A549 (cell line): ENCODE data around the gene PIP4K2B. TPM values are rescaled to one million over a fixed set of nuclear protein-coding genes. Genes with fewer than 3 reads are reported as not detected.

Experiments used
- ATAC-seq, 2 experiments: fragments of 200-7000 bp in 1 of 2; fragments of >200 bp in 1 of 2; cut with Nextera tagmentation in 1 of 2; cut with Tn5 transposase in 1 of 2; 3 replicates each; pipeline versions ENCODE4 v1.8.0 to v1.9.1; 2018 to 2020; ENCODE audit warnings: mild to moderate bottlenecking in 1 of 2, moderate library complexity in 1 of 2
- CTCF ChIA-PET: fragments of 300-600 bp; sonication (Branson Sonifier 250); formaldehyde crosslinking; extraction: SDS; loops from one replicate; lab custom pipeline; 2021; ENCODE audit warnings: antibody characterized with exemption, inconsistent platforms; lab: Yijun Ruan, JAX
- POLR2A ChIA-PET: fragments of 350-600 bp; formaldehyde crosslinking; extraction: SDS; loops from one replicate; lab custom pipeline; 2021; ENCODE audit warnings: antibody characterized with exemption, inconsistent platforms; lab: Yijun Ruan, JAX
- DNase-seq, 2 experiments: peaks; one replicate each; pipeline versions ENCODE4 v3.0.0 to v3.0.0-alpha.2; 2011 to 2016; ENCODE audit warnings: low read depth in 1 of 2, low spot score in 1 of 2
- FAIRE-seq: peaks from 2 replicates; lab custom pipeline; 2011; peaks lifted over from hg19 to GRCh38; lab: Jason Lieb, UNC
- H3K27ac ChIP-seq, 2 experiments: fragments of >200 bp; sonication (Bioruptor Twin); formaldehyde crosslinking; 3 replicates each; pipeline ENCODE4 v1.5.1; 2016 to 2017
- H3K4me1 ChIP-seq: fragments of >200 bp; sonication (Bioruptor Twin); formaldehyde crosslinking; 3 replicates; pipeline ENCODE4 v1.6.1; 2016
- H3K4me2 ChIP-seq: fragments of >200 bp; sonication (Bioruptor Twin); formaldehyde crosslinking; 3 replicates; pipeline ENCODE4 v1.6.1; 2016
- H3K4me3 ChIP-seq: fragments of >200 bp; sonication (Bioruptor Twin); formaldehyde crosslinking; 3 replicates; pipeline ENCODE4 v1.5.1; 2016
- H3K9me3 ChIP-seq: fragments of >200 bp; sonication (Bioruptor Twin); formaldehyde crosslinking; 3 replicates; pipeline ENCODE4 v1.6.1; 2016
- BCL3 ChIP-seq: fragments of >200 bp; sonication (Bioruptor Twin); formaldehyde crosslinking; IDR thresholded peaks from 3 replicates; pipeline ENCODE4 v1.6.1; 2016
- BHLHE40 ChIP-seq: IDR thresholded peaks from 2 replicates; pipeline ENCODE4 v1.6.1; 2012; ENCODE audit warnings: low read depth, low read length, inconsistent platforms
- CBX2 ChIP-seq: fragments of 200-600 bp; sonication (generic); IDR thresholded peaks from 2 replicates; pipeline ENCODE4 v1.6.1; 2016; ENCODE audit warnings: low read depth, mild to moderate bottlenecking, borderline replicate concordance
- CEBPB ChIP-seq, 2 experiments: fragments of >200 bp in 1 of 2; sonication (Bioruptor Twin) in 1 of 2; formaldehyde crosslinking in 1 of 2; IDR thresholded peaks; 2 replicates each; pipeline ENCODE4 v1.6.1; 2012 to 2016
- CHD2 ChIP-seq: fragments of 150-350 bp; IDR thresholded peaks from 2 replicates; pipeline ENCODE4 v1.6.1; 2014; ENCODE audit warnings: low read length; ENCODE audit not compliant: partially characterized antibody
- E2F6 ChIP-seq: IDR thresholded peaks from 2 replicates; pipeline ENCODE4 v1.6.1; 2012; ENCODE audit warnings: low read depth, borderline replicate concordance
- EHF ChIP-seq: fragments of 250-450 bp; sonication (Bioruptor Pico); IDR thresholded peaks from 2 replicates; pipeline ENCODE4 v1.5.0; 2020; ENCODE audit warnings: mild to moderate bottlenecking
- ESRRA ChIP-seq: fragments of 150-350 bp; IDR thresholded peaks from 2 replicates; pipeline ENCODE4 v1.6.1; 2014; ENCODE audit warnings: mild to moderate bottlenecking, low read length, borderline replicate concordance
- GATA3 ChIP-seq: IDR thresholded peaks from 2 replicates; pipeline ENCODE4 v1.6.1; 2012; ENCODE audit warnings: borderline replicate concordance
- HDAC2 ChIP-seq: fragments of 200-600 bp; sonication (generic); IDR thresholded peaks from 2 replicates; pipeline ENCODE4 v1.6.1; 2016
- HOXA7 ChIP-seq: fragments of 250-450 bp; sonication (Bioruptor Pico); IDR thresholded peaks from 2 replicates; pipeline ENCODE4 v1.5.0; 2020; ENCODE audit warnings: mild to moderate bottlenecking, moderate library complexity
- HOXB13 ChIP-seq: fragments of 250-450 bp; sonication (Bioruptor Pico); IDR thresholded peaks from 2 replicates; pipeline ENCODE4 v1.5.0; 2020; ENCODE audit warnings: low read depth, mild to moderate bottlenecking, moderate library complexity
- JUN ChIP-seq, 2 experiments: fragments of >200 bp; sonication (Bioruptor Twin); formaldehyde crosslinking; IDR thresholded peaks; 2 replicates in 1 of 2; 3 replicates in 1 of 2; pipeline ENCODE4 v1.6.1; 2016 to 2017
- MAX ChIP-seq: IDR thresholded peaks from 2 replicates; pipeline ENCODE4 v1.6.1; 2012
- MAZ ChIP-seq: fragments of 150-350 bp; IDR thresholded peaks from 2 replicates; pipeline ENCODE4 v1.6.1; 2014; ENCODE audit warnings: antibody characterized with exemption, low read depth, low read length, borderline replicate concordance
- PBX3 ChIP-seq: IDR thresholded peaks from 2 replicates; pipeline ENCODE4 v1.6.1; 2012
- PHF8 ChIP-seq: fragments of 200-600 bp; sonication (generic); IDR thresholded peaks from 2 replicates; pipeline ENCODE4 v1.6.1; 2016; ENCODE audit warnings: low read depth, mild to moderate bottlenecking, antibody characterized with exemption, moderate library complexity, borderline replicate concordance
- POLR2A ChIP-seq: IDR thresholded peaks from 2 replicates; pipeline ENCODE4 v1.6.1; 2012; ENCODE audit warnings: mild to moderate bottlenecking, low read length
- RARB ChIP-seq: fragments of 250-450 bp; sonication (Bioruptor Pico); IDR thresholded peaks from 2 replicates; pipeline ENCODE4 v1.8.0; 2021; ENCODE audit warnings: mild to moderate bottlenecking, moderate library complexity
- RCOR1 ChIP-seq: fragments of 150-350 bp; IDR thresholded peaks from 2 replicates; pipeline ENCODE4 v1.6.1; 2014; ENCODE audit warnings: antibody characterized with exemption, low read length, low read depth
- REST ChIP-seq: fragments of 200-600 bp; sonication (generic); IDR thresholded peaks from 2 replicates; pipeline ENCODE4 v1.6.1; 2016; ENCODE audit warnings: antibody characterized with exemption, mild to moderate bottlenecking, moderate library complexity
- TP53 ChIP-seq: fragments of 250-450 bp; sonication (Bioruptor Pico); IDR thresholded peaks from 2 replicates; pipeline ENCODE4 v1.5.0; 2021; ENCODE audit warnings: mild to moderate bottlenecking, moderate library complexity
- USF2 ChIP-seq: fragments of 450-650 bp; IDR thresholded peaks from 2 replicates; pipeline ENCODE4 v1.6.1; 2014; ENCODE audit warnings: antibody characterized with exemption
- ZC3H11A ChIP-seq: fragments of 450-650 bp; IDR thresholded peaks from 2 replicates; pipeline ENCODE4 v1.6.1; 2014; ENCODE audit warnings: antibody characterized with exemption, mild to moderate bottlenecking
- WGBS: methylation state at CpG from one replicate; pipeline ENCODE4 v1.1.6; 2017; ENCODE audit errors: missing lambda C conversion rate; 5-methylcytosine and 5-hydroxymethylcytosine counted together
- polyA plus RNA-seq, 4 experiments: library from polyadenylated mRNA; depleted of rRNA in 3 of 4; stranded (reverse); fragments of >200 nt; fragmentation: RNase III in 1 of 4; extraction: RNeasy Plus Mini Kit Qiagen cat#74134 plus additional on column Dnase treatment in 1 of 4; gene quantifications; 2 replicates in 3 of 4; 3 replicates in 1 of 4; pipeline ENCODE4 v1.2.3, GENCODE V29; 2011 to 2017

The PIP4K2B gene
- polyA plus RNA-seq, 2 of the 4 experiments (the other 2 are of a cell fraction) = 40.3 to 53.7 TPM

GRCh38 chr17:38749223-38750043 lies 49.9 kb downstream of the PIP4K2B start:
- ChIA-PET CTCF (interaction anchor here (0.6 to 1.4 kb wide), 3 partner anchors 14 to 26 kb away, joined by 3 to 12 read pairs (median 5); no protein-coding TSS in a partner anchor), POLR2A (interaction anchor here (0.6 to 2.0 kb wide), 8 partner anchors 15 to 104 kb away, joined by 3 to 8 read pairs (median 4); partner anchors contain the start of genes CISD3 and RPL23)
- ATAC-seq (peak; percentile 37 to 55), DNase-seq (peak; percentile 65 to 92), FAIRE-seq (no peak)
- H3K9me3 ChIP-seq = no peaks in the 10 kb centered on the region
- H3K4me3 ChIP-seq = peak overlapping the region; percentile 96
- 2% methylated on average over 66 of the region's 79 CpGs for WGBS
- peak overlapping the region; percentile 90 to 98 for H3K27ac ChIP-seq
- H3K4me2 ChIP-seq = peak overlapping the region; percentile 82
- peaks cover 40% of the 10 kb centered on the region for H3K4me1 ChIP-seq
- TF ChIP-seq MAX = peak; percentile 93
- 0 out of 2 replicates have a peak, but pooled peaks have one; percentile 53 for TF ChIP-seq RARB (CRISPR knock-in tag)
- no peak for TF ChIP-seq BHLHE40
- peak; percentile 2; the same call in 1 of the 2 replicates for TF ChIP-seq ZC3H11A
- TF ChIP-seq CEBPB (IDR thresholded peaks at IDR 0.05) = 0 out of 4 replicates have a peak, but pooled peaks of 1 of the 2 experiments have one; percentile 2
- TF ChIP-seq ESRRA = 0 out of 2 replicates have a peak, but pooled peaks have one; percentile 12
- TF ChIP-seq BCL3 = peak; percentile 81
- 0 out of 2 replicates have a peak, but pooled peaks have one; percentile 37 for TF ChIP-seq TP53 (CRISPR knock-in tag)
- 0 out of 2 replicates have a peak, but pooled peaks have one; percentile 36 for TF ChIP-seq HOXA7
- no peak for TF ChIP-seq HOXB13 (CRISPR knock-in tag)
- TF ChIP-seq JUN (IDR thresholded peaks at IDR 0.05) = peak; percentile 53 to 85; a peak in 4 of 5 replicates
- TF ChIP-seq RCOR1 = no peak
- peak; percentile 32; the same call in 1 of the 2 replicates for TF ChIP-seq EHF (CRISPR knock-in tag)
- TF ChIP-seq CBX2 = no peak
- 0 out of 2 replicates have a peak, but pooled peaks have one; percentile 33 for TF ChIP-seq GATA3
- TF ChIP-seq PBX3 = peak; percentile 21; the same call in 1 of the 2 replicates
- TF ChIP-seq PHF8 = no peak; the same call in 1 of the 2 replicates
- peak; percentile 96 for TF ChIP-seq POLR2A
- 0 out of 2 replicates have a peak, but pooled peaks have one; percentile 32 for TF ChIP-seq HDAC2
- TF ChIP-seq E2F6 = peak; percentile 96
- peak; percentile 57 for TF ChIP-seq USF2
- TF ChIP-seq MAZ = 0 out of 2 replicates have a peak, but pooled peaks have one; percentile 48

- DNase-seq = no peak
- TF ChIP-seq REST (peak; percentile 24; the same call in 1 of the 2 replicates), HDAC2 (0 out of 2 replicates have a peak, but pooled peaks have one; percentile 19), CHD2 (no peak), POLR2A (no peak; the same call in 1 of the 2 replicates), CEBPB (IDR thresholded peaks at IDR 0.05) (0 out of 4 replicates have a peak, but pooled peaks of 1 of the 2 experiments have one; percentile 0), E2F6 (0 out of 2 replicates have a peak, but pooled peaks have one; percentile 8)
- Histone ChIP-seq H3K4me1 (peaks cover 39% of the 10 kb centered on the region), H3K27ac (peak overlapping the region; percentile 90 to 98), H3K4me3 (peak overlapping the region; percentile 96), H3K9me3 (no peaks in the 10 kb centered on the region), H3K4me2 (peak overlapping the region; percentile 82)
- POLR2A ChIA-PET = interaction anchor here (0.8 to 2.0 kb wide), 3 partner anchors 18 to 72 kb away, joined by 3 to 8 read pairs (median 5); partner anchors contain the start of gene CISD3
- no peak; a peak in 1 of 6 replicates for ATAC-seq
- CTCF ChIA-PET = interaction anchor here (0.8 to 1.4 kb wide), 2 partner anchors 14 to 17 kb away, joined by 3 to 12 read pairs; no protein-coding TSS in a partner anchor
- WGBS = under 1% methylated on average over 21 of the region's 32 CpGs
- FAIRE-seq = no peak
Observed at GRCh38 chr17:38748892-38749222, 50.5 kb downstream of the PIP4K2B start.
